ENCODE data around the gene TAX1BP3. TPM values are rescaled to one million over a fixed set of nuclear protein-coding genes. Genes with fewer than 3 reads are reported as not detected.

The TAX1BP3 gene
- total RNA-seq, 1 experiment from 2014 or later = 147 TPM

DNA sequence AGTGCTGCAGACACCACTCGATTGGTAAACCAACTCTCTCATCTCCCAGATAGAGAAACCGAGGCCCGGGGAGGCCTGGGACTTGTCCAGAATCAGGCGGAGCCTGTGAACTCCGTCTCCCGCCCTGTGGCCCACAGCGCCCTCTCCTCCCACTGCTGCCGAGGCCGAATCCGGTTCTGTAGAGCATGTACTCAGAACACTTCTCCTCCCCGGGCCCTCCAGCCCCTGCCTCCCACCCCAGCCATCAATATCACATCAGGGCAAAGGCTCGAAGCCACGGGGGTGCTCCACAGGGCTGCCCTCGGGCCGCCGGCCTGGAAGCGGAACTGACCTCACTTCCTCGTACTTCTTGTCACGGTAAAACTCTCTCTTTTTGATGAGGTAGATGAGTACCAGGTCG is 13.2 kb upstream of the TAX1BP3 start:
- H3K4me2 ChIP-seq = no peak overlapping the region
- CTCF ChIA-PET = no interaction called here
- H3F3A ChIP-seq (ENCODE audit: insufficient read depth, low read depth) = no peaks in the 10 kb centered on the region; the same call in 1 of the 2 replicates
- H4K20me1 ChIP-seq (ENCODE audit: insufficient read depth) = no peaks in the 10 kb centered on the region; the same call in 1 of the 2 replicates
- no peaks in the 10 kb centered on the region for H3K36me3 ChIP-seq (ENCODE audit: low read depth)
- H3K4me3 ChIP-seq = no peak overlapping the region
- H3K27me3 ChIP-seq (ENCODE audit: insufficient read depth, low read depth) = no peaks in the 10 kb centered on the region
- DNase-seq = no peak
- H3K27ac ChIP-seq = no peak overlapping the region
- POLR2A ChIA-PET (ENCODE audit: unreplicated experiment) = no interaction called here
- intact Hi-C loops (cut with micrococcal nuclease; ENCODE audit: unreplicated experiment) = loop anchor here (5.0 kb wide), 3 partner anchors 41 to 146 kb away; partner anchors contain the start of gene HASPIN
- no peaks in the 10 kb centered on the region for H3K4me1 ChIP-seq (replicated peaks; ENCODE audit: insufficient read depth)
- no peaks in the 10 kb centered on the region for H3K79me2 ChIP-seq (ENCODE audit: low read depth)
- H3K9me2 ChIP-seq (ENCODE audit: insufficient read depth) = no peaks in the 10 kb centered on the region
- H2AFZ ChIP-seq = no peak overlapping the region
- no peaks in the 10 kb centered on the region for H3K9me3 ChIP-seq (ENCODE audit: insufficient read depth, low read depth)
- TF ChIP-seq, protein P1, sequence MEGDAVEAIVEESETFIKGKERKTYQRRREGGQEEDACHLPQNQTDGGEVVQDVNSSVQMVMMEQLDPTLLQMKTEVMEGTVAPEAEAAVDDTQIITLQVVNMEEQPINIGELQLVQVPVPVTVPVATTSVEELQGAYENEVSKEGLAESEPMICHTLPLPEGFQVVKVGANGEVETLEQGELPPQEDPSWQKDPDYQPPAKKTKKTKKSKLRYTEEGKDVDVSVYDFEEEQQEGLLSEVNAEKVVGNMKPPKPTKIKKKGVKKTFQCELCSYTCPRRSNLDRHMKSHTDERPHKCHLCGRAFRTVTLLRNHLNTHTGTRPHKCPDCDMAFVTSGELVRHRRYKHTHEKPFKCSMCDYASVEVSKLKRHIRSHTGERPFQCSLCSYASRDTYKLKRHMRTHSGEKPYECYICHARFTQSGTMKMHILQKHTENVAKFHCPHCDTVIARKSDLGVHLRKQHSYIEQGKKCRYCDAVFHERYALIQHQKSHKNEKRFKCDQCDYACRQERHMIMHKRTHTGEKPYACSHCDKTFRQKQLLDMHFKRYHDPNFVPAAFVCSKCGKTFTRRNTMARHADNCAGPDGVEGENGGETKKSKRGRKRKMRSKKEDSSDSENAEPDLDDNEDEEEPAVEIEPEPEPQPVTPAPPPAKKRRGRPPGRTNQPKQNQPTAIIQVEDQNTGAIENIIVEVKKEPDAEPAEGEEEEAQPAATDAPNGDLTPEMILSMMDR (conservative IDR thresholded peaks at IDR 0.05) = no peak
- TF ChIP-seq EZH2 (IDR thresholded peaks at IDR 0.05; ENCODE audit: low read depth) = no peak
- no TSS peak for BruUV-seq (replicated peaks)

DNA sequence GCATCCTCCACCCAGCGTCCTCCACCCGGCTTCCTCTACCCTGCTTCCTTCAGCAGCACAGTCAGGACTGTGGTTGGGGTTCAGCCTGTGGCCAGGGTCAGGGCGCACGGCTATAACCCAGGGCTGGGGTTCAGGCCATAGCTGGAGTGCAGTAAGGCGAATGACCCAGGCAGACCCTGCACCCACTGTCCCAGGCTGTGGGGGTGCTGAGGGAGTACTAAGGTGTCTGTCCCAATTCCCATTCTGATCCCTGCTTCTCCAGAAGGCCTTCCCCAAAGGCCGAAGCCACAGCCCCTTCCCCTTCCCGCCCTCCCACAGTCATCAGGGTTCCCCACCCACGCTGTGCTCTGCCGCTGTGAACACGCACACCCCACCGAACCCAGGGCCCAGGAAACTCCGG is 12.7 kb upstream of the TAX1BP3 start:
- no peak overlapping the region for H3K27ac ChIP-seq
- H3K9me2 ChIP-seq (ENCODE audit: insufficient read depth) = no peaks in the 10 kb centered on the region
- H3K36me3 ChIP-seq (ENCODE audit: low read depth) = no peaks in the 10 kb centered on the region
- TF ChIP-seq EZH2 (IDR thresholded peaks at IDR 0.05; ENCODE audit: low read depth) = no peak
- TF ChIP-seq, protein P1 (conservative IDR thresholded peaks at IDR 0.05) = no peak
- H3F3A ChIP-seq (ENCODE audit: insufficient read depth, low read depth) = no peaks in the 10 kb centered on the region; the same call in 1 of the 2 replicates
- H3K4me3 ChIP-seq = no peak overlapping the region
- BruUV-seq (replicated peaks) = no TSS peak
- H3K4me2 ChIP-seq = no peak overlapping the region
- POLR2A ChIA-PET (ENCODE audit: unreplicated experiment) = no interaction called here
- intact Hi-C loops (cut with micrococcal nuclease; ENCODE audit: unreplicated experiment) = loop anchor here (5.0 kb wide), 3 partner anchors 41 to 146 kb away; partner anchors contain the start of gene HASPIN
- H2AFZ ChIP-seq = no peak overlapping the region
- H4K20me1 ChIP-seq (ENCODE audit: insufficient read depth) = no peaks in the 10 kb centered on the region; the same call in 1 of the 2 replicates
- H3K79me2 ChIP-seq (ENCODE audit: low read depth) = no peaks in the 10 kb centered on the region
- no peaks in the 10 kb centered on the region for H3K27me3 ChIP-seq (ENCODE audit: insufficient read depth, low read depth)
- H3K4me1 ChIP-seq (replicated peaks; ENCODE audit: insufficient read depth) = no peaks in the 10 kb centered on the region
- CTCF ChIA-PET = no interaction called here
- DNase-seq = no peak
- no peaks in the 10 kb centered on the region for H3K9me3 ChIP-seq (ENCODE audit: insufficient read depth, low read depth)

DNA sequence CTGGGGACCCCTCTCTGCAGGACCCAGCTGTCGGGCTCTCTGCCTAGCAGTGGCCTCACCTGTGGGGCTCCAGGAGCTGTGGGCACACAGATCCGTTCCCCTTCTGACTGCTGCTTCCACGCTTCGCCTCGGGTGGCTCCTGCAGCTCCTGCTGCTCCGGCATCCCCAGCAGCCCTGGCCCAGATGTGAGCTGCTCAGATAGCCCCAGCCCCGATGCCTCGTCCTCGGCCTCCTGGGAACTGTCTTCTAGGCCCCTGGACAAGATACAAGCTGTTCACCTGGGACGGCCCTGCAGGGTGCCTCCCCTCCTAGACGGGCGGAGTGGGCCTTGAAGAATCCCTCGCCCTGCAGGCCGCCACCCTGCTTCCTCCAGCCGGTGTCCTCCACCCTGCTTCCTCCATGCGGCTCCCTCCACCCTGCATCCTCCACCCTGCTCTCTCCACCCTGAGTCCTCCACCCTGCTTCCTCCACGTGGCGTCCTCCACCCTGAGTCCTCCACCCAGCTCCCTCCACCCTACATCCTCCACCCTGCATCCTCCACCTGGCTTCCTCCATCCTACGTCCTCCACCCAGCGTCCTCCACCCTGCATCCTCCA is 11.3 kb upstream of the TAX1BP3 start:
- CTCF ChIA-PET = no interaction called here

More for the DNA sequence above, 11.3 kb upstream of the TAX1BP3 start:
- no peaks in the 10 kb centered on the region for H3K9me2 ChIP-seq (ENCODE audit: insufficient read depth)
- H3K4me2 ChIP-seq = no peak overlapping the region
- H3K79me2 ChIP-seq (ENCODE audit: low read depth) = no peaks in the 10 kb centered on the region
- no peaks in the 10 kb centered on the region for H3K9me3 ChIP-seq (ENCODE audit: insufficient read depth, low read depth)
- H3F3A ChIP-seq (ENCODE audit: insufficient read depth, low read depth) = peaks cover 6% of the 10 kb centered on the region; the same call in 1 of the 2 replicates
- H3K27ac ChIP-seq = no peak overlapping the region
- H3K36me3 ChIP-seq (ENCODE audit: low read depth) = no peaks in the 10 kb centered on the region
- no peaks in the 10 kb centered on the region for H3K4me1 ChIP-seq (replicated peaks; ENCODE audit: insufficient read depth)
- H3K4me3 ChIP-seq = no peak overlapping the region
- no peak for TF ChIP-seq EZH2 (IDR thresholded peaks at IDR 0.05; ENCODE audit: low read depth)
- POLR2A ChIA-PET (ENCODE audit: unreplicated experiment) = no interaction called here
- no TSS peak for BruUV-seq (replicated peaks)
- H2AFZ ChIP-seq = no peak overlapping the region
- intact Hi-C loops (cut with micrococcal nuclease; ENCODE audit: unreplicated experiment) = loop anchor here (5.0 kb wide), 3 partner anchors 43 to 148 kb away; partner anchors contain the start of gene HASPIN
- DNase-seq = no peak
- no peaks in the 10 kb centered on the region for H3K27me3 ChIP-seq (ENCODE audit: insufficient read depth, low read depth)
- no peaks in the 10 kb centered on the region; the same call in none of the 2 replicates for H4K20me1 ChIP-seq (ENCODE audit: insufficient read depth)

All from PC-9 (cell line).